Gastroesophageal sphincter (tissue), 3 donors: ENCODE results near the gene DIP2C.

Experiments
- EP300 ChIP-seq: sonication (generic); formaldehyde crosslinking; IDR thresholded peaks from one replicate; pipeline ENCODE4 v1.6.1; 2017; ENCODE audit warnings: antibody characterized with exemption, mild to moderate bottlenecking
- POLR2A ChIP-seq, 2 donors: fragments of 450-650 bp; IDR thresholded peaks; one replicate each; pipeline ENCODE4 v1.6.1; 2017; ENCODE audit warnings: antibody characterized with exemption in 2 of 2, mild to moderate bottlenecking in 2 of 2, moderate library complexity in 1 of 2
- TF ChIP-seq, protein P1 (sequence below), 4 experiments: fragments of 200-600 bp in 2 of 4; fragments of 450-650 bp in 2 of 4; sonication (generic) in 1 of 4; IDR thresholded peaks; one replicate each; pipeline ENCODE4 v1.5.1; 2017 to 2019; ENCODE audit warnings: antibody characterized with exemption in 4 of 4, mild to moderate bottlenecking in 2 of 4, moderate library complexity in 2 of 4

- TF ChIP-seq, protein P1, sequence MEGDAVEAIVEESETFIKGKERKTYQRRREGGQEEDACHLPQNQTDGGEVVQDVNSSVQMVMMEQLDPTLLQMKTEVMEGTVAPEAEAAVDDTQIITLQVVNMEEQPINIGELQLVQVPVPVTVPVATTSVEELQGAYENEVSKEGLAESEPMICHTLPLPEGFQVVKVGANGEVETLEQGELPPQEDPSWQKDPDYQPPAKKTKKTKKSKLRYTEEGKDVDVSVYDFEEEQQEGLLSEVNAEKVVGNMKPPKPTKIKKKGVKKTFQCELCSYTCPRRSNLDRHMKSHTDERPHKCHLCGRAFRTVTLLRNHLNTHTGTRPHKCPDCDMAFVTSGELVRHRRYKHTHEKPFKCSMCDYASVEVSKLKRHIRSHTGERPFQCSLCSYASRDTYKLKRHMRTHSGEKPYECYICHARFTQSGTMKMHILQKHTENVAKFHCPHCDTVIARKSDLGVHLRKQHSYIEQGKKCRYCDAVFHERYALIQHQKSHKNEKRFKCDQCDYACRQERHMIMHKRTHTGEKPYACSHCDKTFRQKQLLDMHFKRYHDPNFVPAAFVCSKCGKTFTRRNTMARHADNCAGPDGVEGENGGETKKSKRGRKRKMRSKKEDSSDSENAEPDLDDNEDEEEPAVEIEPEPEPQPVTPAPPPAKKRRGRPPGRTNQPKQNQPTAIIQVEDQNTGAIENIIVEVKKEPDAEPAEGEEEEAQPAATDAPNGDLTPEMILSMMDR (IDR thresholded peaks at IDR 0.05) = no peak
- no peak for TF ChIP-seq POLR2A (IDR thresholded peaks at IDR 0.05)
- TF ChIP-seq EP300 = no peak
These were observed 377.4 kb downstream of the DIP2C start for GRCh38 chr10:311901-312665.
